HuH-7.5 (cell line): Measurements from ENCODE around the gene CSRNP2.

Experiments used
- DNase-seq: peaks from one replicate; pipeline ENCODE4 v3.0.0; 2011; ENCODE audit warnings: low spot score

The CSRNP2 gene

DNA sequence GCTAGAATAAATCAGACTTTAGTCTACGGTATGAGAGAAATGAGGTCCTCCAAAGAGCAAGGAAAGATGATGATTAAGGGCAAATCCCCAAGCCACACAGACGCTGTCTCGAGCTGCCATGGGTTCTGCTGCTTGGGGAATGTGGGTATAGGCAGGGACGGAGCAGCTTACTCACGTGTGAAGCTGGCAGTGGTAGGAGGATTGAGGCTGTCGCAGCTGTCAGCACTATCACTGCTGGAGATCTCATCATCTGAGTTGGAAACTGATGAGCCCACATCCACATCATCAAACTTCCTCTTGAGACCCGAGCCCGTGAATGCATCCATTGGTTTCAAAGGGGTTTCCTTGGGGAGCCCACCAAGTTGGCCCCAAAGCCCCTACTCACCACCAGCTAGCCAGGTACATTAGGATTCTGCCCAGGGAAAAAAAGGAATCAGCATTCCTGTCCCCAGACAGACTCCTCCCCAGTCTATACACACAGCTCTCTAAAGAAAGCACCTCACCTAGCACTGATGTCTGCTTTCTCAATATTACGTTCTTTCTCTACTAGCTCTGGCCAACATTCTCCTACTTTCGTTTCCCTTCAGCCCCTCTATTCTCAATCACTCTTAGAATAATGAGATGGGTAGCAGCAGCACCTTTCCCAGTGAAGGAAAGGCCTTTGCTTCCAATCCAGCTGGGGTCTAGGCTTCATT, 7.0 kb downstream of the CSRNP2 start:
- DNase-seq = no peak

DNA sequence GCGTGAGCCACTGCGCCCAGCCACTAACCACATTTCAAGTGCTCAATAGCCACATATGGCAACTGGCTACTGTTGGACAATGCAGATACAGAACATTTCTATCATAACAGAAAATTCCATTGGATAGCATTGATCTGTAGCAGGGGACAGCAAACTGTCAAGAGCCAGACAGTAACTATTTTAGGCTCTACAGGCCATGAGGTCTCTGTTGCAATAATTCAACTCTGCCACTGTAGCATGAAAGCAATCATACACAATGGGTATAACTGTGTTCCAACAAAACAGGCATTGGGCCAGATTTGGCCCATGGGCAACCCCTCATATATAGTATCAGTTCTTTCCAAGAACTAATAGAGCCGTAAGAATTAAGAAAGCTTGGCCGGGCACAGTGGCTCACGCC, 8.0 kb downstream of the CSRNP2 start:
- DNase-seq = no peak

DNA sequence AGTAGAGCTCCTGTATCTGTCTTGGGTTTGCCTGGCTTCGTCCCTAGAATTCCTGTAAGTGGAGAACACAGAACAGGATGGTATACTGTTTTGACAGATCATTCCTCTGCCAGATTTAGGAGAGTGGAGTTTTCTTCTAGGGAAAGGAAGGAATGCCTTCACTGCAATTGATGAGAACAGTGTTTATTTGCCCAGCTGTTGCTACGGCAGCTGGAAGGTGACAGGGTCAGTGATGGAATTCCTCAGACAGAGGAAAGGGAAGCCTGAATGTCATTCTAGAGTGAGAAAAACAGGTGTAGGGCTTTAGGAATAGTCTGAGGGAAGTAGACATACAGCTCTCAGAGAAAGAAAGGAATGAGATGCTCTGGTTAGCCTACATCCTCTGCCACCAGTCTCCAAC, 11.7 kb downstream of the CSRNP2 start:
- DNase-seq = no peak

DNA sequence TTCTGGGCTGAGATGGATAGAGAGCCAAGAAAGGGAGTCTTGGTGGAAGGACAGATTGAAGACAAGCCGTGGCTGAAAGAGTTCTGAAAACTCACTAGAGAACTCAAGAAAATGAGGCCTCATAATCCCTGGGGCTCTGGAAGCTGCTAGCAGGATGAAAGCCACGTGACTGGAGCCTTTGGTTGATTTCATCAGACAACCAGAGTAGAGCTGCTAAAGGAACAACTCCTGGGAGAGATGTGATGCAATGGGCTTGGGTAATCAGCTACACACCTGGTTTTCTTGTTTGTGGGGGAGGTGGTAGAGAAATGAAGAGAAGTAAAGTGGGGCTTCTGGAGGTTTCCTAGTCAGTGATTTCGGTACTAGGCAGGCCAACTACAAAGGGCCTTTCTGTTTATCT, 13.4 kb downstream of the CSRNP2 start:
- peak; percentile 44 for DNase-seq

DNA sequence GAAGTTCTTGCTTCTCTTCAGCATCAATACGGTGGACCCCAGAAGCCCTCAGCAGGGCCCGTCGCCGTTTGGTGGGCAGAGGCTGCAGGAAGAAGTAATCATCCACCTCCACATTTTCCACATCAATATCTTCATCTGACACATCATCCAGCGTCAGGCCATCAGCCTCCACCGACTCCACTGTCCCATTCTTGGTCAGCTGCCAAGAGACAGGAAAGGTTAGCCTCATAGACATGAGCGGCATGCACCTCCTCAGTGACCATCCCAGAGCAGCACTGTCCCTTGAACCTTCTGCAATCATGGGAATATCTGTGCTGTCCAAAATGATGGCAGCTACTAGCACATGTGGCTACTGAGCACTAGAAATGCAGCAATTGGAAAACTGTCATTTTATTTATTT, 15.6 kb downstream of the CSRNP2 start:
- DNase-seq = no peak

DNA sequence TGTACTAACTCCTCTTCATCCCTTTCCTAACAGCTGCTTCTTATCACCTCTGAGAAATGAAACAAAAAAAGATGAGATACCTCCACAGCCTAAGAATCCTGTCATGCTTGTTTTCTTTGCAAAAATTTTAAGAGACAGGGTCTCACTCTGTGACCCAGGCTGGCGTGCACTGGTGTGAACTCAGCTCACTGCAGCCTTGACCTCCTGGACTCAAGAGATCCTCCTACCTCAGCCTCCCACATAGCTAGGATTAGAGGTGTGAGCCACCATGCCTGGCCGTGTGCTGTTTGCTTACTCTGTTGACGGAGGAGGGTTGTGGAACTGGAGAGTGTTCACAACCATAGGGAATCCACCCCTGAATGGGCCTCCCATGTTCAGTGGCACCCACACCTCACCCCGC, 16.2 kb downstream of the CSRNP2 start:
- no peak for DNase-seq

DNA sequence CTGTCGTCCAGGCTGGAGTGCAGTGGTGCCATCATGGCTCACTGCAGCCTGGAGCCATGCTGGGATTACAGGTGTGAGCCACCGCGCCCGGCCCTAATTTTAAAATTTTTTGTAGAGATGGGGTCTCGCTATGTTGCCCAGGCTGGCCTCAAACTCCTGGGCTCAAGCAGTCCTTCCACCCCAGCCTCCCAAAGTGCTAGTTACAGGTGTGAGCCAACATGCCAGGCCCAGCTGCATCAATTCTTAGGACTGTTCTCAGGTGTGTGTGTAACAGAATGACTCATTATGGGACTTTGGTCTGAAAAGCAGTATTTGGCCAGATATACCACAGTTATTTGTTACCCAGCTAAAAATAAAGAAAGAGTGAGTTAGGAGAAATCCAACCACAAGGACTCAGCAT, 17.9 kb downstream of the CSRNP2 start:
- no peak for DNase-seq

DNA sequence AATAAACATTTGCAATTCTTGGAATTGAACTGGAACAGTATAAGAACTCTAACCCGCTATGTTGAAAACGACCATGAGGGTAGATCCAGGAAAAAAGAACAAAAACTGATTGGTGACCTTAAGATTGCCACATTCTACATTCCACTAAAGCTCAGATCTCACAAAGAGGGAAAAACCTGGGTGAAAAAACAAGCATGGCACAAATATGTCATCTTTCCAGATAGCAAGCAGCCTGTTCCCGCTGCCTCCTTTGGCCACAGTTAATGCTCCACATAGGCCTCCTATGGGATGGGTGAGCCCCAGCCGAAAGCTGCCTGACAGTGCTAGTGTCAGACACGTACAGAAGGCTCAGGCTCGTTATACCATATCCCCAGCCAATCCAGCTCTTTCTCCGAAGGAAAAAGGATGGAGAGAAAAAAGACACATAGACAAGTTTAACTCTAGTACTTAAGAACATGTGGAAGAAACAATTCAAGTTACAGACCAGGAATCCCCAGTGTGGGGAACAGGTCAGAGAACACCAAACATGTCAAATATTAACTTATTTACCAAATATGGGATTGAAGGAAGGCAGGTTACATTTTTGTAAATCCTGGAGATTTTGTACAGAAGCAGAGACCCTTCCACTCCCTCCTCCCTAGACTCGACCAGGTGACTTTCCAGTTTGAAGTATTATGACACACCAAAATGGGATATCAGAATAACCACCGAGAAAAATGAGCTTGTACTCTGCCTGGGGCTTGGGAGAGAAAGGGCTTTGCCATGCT, 20.6 kb downstream of the CSRNP2 start:
- DNase-seq = no peak

DNA sequence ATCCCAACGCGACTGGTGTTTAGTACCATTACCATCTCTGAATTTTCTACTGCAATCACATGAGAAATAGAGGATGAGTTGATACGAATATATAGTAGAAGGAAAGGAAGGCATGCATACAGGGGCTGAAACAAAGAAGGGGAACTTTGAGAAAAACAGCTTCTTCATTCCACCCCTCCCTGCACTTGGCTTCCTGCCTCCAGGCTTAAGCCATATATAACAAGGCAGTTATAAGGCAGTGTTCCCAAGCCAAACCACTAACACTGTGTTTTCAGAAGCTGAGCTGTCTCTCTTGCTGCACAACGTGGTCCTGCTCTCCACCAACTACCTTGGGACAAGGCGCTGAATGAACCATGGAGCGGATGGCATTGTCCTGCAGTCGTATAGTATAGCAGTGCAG, 24.3 kb downstream of the CSRNP2 start:
- DNase-seq = no peak

DNA sequence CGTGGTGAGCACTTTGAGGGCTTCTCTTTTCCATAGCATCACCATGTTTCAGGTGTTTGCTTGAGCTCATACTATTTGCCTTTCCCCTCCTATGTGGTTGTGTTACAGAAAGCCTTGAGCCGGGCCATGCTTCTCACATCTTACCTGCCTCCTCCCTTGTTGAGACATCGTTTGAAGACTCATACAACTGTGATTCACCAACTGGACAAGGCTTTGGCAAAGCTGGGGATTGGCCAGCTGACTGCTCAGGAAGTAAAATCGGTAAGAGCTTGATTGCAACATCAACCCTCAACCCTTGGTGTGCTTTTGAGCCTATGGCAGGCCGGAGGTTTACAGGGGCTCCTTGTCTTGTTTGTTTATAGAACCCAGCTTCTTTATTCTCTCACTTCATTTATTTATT, 27.2 kb downstream of the CSRNP2 start:
- no peak for DNase-seq

DNA sequence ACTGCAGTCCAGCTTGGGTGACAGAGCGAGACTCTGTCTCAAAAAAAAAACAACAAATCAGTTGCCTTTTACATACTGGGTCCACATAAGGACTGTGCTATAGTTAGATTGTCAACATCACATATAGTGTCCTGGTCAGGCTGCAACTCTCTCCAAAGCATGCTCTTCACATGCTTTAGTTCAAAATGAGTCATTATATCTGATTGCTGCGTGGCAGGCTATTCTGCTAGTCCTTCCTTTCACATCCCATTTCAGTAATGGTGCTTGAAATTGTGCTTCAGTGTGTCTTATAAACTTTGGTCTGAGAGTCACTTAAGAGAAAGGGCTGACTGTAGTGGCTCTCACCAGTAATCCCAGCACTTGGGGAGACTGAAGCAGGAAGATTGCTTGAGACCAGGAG, 28.3 kb downstream of the CSRNP2 start:
- DNase-seq = no peak

DNA sequence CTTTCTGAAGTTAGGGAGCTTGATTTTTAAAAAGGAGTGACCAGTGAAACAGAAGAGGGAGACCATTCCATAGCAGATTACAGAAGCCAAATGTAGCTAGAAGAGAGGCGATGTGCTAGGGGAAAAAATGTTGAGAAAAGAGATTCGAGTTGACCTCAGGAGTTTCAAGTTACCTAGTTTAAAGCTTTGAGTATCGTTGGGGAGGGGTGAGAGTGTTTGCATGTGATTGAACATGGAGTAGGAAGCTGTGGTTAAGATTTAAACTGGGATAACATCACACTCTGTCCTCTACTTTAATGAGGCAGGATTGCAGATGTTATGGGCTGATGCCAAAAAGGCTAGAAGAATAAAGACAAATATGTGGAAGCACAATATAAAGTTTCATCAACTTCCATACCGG, 31.6 kb downstream of the CSRNP2 start:
- no peak for DNase-seq

DNA sequence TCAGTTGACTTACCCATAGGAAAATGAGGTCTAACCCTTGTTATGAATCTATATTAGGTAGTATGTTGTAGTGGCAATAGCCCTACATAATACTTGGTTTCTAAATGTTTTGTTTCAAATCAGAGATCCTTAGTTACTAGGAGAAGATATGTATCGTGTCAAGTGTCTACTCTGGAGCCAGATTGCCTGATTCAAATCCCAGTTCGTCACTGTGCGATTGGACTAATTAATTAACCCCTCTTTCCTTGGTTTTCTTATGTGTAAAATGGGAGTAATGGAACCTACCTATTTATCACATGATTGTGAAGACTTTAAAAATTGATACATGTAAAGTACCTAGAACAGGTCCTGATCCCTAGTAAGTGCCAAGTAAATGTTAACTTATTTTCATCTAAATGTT, 33.9 kb downstream of the CSRNP2 start:
- DNase-seq = no peak

DNA sequence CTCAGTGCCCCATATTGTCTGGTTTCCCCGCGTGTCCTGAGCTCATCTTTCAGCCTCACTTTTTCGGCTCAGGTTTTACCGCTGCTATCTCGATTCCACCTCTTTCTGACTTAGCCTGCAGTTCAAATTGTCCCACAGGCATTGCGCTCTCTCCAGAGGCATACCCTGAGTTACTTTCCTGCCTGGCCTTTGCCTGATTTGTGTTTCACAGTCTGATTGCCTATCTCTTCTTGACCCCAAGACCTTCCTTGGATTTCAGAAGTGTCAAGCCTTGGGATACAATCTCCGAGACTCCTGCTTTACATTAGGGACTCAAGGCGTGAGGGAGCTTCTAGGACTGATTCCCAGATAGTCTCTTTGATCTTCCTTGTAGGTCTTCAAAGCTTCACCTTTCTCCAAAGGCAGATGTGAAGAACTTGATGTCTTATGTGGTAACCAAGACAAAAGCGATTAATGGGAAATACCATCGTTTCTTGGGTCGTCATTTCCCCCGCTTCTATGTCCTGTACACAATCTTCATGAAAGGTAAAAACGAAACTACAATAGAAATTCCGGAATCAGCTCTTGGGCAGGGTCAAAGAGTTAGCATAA, 34.6 kb downstream of the CSRNP2 start:
- no peak for DNase-seq

DNA sequence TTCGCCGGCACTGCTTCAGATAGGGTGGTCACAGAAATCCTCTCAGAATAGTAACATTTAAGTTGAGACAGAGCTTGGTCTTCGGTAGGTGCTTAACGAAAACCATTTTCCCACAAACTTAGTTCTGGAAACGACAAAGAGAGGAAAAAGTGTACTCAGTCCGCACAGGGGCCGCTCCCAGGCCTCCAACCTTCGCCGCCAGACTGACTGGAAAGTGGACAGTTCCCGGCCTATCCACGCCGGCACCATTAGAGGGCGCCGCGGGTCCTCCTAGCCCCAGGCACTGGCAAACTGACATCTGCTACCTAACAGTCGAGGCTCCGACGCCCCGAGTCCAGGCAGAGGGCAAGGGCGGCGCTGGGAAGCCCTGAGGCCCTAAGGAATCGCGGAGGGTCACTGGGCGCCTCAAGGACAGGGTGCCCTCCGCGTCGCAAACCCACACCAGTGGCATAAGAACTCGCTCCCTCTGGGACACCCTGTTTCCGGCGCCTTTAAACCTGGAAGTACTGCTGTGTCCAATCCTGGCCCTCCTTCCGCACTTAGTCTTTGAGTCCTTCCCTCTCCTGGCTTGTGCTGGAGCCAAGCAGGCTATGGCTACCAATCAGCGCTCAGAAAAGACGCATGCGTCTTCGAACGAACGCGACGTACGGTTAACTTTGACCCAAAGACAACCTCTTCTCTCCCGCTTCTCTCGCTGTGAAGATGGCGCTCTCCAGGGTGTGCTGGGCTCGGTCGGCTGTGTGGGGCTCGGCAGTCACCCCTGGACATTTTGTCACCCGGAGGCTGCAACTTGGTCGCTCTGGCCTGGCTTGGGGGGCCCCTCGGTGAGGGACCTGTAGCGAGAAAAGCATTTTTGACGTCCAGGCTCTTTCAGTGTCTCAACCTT, 35.5 kb downstream of the CSRNP2 start, which contains the start of gene LETMD1:
TSS of gene LETMD1 (plus strand) at position 673 of the 886 bp plus-strand sequence. CDS start at position 703, 30 bp downstream.
- DNase-seq = peak; percentile 88

DNA sequence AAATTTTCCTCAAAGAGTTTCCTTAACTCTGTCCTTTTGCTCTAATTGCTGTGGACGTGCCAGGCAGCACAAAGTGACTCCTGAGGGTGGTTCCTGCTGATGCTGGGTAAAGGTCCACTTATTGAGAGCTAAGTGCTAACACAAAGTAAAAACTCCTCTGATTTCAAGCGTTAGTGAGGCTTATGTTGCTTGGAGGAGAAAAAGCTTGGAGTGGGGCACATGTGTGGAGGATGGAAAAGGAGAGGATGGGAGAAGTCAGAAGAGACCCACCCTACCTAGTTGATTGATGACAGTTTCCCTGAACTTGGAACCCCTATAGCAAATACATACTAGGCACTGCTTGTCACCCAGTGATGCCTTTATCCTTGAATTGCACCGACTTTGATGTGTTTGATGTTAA, 47.1 kb downstream of the CSRNP2 start:
- no peak for DNase-seq

DNA sequence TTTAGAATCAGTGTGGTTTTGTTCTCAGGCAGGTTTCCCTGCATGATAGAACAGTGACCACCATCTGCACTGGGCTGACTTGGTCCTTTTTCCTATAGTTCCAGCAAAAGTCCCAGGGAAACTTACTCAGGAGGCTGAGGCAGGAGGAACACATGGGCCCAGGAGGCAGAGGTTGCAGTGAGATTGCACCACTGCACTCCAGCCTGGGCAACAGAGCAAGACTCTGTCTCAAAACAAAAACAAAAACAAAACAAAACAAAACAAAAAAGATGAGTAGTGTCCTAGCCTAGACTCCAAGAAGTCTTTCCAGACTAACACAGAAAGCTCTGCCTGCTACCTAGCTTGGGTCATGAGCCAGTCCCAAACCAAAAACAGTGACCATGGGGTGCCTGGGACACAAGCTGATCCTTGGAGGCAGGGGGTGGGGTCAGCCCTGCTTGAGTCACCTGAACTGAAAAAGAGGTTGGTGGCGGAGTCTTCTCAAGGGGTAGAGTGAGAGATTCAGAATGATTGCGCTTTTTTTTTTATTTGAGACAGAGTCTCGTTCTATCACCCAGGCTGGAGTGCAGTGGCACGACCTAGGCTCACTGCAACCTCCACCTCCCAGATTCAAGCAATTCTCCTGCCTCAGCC, 49.8 kb downstream of the CSRNP2 start:
- DNase-seq = no peak

DNA sequence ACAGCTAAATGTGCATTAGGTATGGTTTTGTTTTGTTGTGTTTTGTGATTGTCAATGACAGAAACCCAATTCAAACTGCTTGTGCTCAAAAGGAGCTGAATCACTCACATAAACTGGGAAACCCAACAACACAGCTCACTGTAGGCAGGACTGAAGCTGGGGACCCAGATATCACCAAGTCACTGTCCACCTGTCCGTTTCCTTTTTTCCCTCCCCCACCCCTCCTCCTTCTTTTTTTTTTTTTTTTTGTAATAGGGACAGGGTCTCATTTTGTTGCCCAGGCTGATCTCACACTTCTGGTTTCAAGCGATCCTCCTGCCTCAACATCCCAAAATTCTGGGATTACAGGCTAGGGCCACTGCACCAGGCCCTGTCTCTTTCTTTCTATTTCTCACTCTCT, 50.3 kb downstream of the CSRNP2 start:
- DNase-seq = no peak

DNA sequence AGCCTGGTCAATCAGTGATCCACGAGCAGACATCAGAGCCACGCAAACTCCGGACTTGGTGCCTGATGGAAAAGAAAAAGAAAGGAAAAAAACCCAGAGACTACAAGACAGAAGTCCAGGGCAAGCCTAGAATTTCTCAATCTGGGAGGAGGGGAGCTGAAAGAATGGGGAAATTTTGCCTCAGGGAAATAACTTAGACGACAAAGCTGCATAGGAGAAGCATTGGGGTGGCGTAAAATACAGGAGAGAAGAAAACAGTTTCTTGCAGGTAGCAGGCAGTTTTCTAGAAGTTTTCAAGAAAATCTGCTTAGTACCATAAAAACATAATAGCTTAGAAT, 54.6 kb downstream of the CSRNP2 start:
- DNase-seq = no peak

DNA sequence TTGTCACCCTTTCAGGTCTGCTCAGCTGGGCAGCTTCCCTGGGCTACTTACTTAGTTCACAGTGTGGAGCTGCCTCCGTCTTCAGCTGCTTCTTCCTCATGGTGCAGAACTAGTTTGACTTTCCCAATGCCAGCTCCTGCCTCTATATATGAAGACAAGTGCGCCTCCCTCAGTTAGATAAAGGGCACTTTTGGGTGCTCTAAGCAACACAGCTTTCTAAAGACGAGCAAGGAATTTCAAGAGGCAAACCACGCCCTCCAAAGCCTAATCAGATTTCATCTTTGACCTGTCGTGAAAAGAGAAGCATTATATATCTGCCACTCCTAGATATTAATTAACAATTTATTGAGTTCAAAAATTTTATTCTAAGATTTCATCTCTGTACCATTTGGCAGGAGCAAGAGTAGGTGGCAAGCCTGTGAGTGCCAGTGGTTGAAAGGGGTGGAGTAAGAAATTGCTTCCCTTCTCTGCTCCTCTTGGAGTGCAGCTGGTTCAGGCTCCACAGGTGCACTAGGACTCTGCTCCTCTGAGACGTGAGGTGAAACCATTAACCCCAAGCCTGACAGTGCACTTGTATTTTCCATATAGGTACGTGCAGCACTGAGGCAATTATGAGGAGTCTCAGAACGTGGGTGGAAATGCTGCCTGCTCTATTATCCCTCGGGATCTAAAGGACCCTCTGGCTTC, 55.1 kb downstream of the CSRNP2 start:
- no peak for DNase-seq

DNA sequence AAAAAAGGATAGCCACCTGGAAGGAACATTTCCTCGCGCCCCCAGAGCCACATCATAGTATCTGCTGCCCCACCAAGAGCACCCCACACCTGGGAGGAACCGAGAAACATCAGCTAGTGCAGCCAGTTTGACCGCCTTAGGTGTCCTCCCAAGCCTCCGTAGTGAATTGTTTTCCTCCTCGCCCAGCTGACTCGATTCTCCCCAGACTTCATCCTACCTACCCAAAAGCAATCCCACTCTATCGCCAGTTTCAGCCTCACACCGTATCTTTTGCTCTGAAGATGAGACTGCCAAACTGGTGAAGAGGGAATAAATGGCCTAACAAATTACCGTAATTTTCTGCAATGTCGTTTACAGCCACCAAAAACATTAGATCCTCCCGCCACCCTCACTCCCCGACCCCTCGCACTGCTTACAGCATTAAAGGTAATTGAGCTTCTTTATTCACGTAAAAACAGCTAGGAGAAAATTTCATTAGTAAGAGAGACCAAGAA, 56.0 kb downstream of the CSRNP2 start:
- no peak for DNase-seq
